Activated naive CD4-positive, alpha-beta T cell treated with anti-CD3 and anti-CD28 coated beads for 36 hours (primary cell): ENCODE data around the gene PXK. TPM values are rescaled to one million over a fixed set of nuclear protein-coding genes. Genes with fewer than 3 reads are reported as not detected.

Experiments used
- total RNA-seq, 2 experiments: library from RNA; stranded (reverse); gene quantifications; one replicate each; pipeline ENCODE4 v1.2.3, GENCODE V29; 2021

Gene PXK
- total RNA-seq, 2 experiments from 2014 or later: 44.7 to 46.1 TPM

Other genes with a start within 250 kb of the PXK start
- gene DNASE1L3, start 121.9 kb upstream of the PXK start, total RNA-seq: not detected
- gene ABHD6, start 95.1 kb upstream of the PXK start, total RNA-seq: 1 to 10 TPM; 1.1 to 1.6 TPM
- 10 to 100 TPM; 12.1 to 14.4 TPM for gene RPP14, start 26.6 kb upstream of the PXK start, total RNA-seq
- 1 to 10 TPM; 6.9 to 8.1 TPM for gene HTD2, start 26.4 kb upstream of the PXK start, total RNA-seq
- 10 to 100 TPM; 51.6 to 53.7 TPM for gene PDHB, start 100.9 kb downstream of the PXK start, total RNA-seq
- gene KCTD6, start 159.2 kb downstream of the PXK start, total RNA-seq: 1 to 10 TPM; 8.4 to 9.9 TPM
- gene ACOX2, start 204.3 kb downstream of the PXK start, total RNA-seq: not detected
- not detected for gene FAM107A, start 244.5 kb downstream of the PXK start, total RNA-seq